ENCODE data around the gene SYCE1L. TPM values are rescaled to one million over a fixed set of nuclear protein-coding genes. Genes with fewer than 3 reads are reported as not detected.
"Not testable (repeated sequence)": the region's sequence is repeated elsewhere in the genome, so short reads cannot be mapped to it uniquely, and the experiment has no call there.

SYCE1L gene
- total RNA-seq, 1 donor from 2014 or later, result 7.5 TPM

GRCh38 chr16:77197747-77198146, 1.5 kb upstream of the SYCE1L start:
- DNase-seq (ENCODE audit: low spot score), result no peak

- DNase-seq (ENCODE audit: low spot score), result no peak
These were observed 7.3 kb downstream of the SYCE1L start for GRCh38 chr16:77206533-77206932.

GRCh38 chr16:77207030-77207429, 7.8 kb downstream of the SYCE1L start:
- no peak for DNase-seq (ENCODE audit: low spot score)

- DNase-seq (ENCODE audit: low spot score), result no peak
These were observed 9.2 kb downstream of the SYCE1L start for GRCh38 chr16:77208382-77208781.

GRCh38 chr16:77211880-77212740, 12.9 kb downstream of the SYCE1L start:
- no peak for DNase-seq (ENCODE audit: low spot score)

- peak; percentile 58 for DNase-seq (ENCODE audit: low spot score)
These were observed 13.7 kb downstream of the SYCE1L start for GRCh38 chr16:77212741-77213541.

- no peak for DNase-seq (ENCODE audit: low spot score)
These were observed 14.4 kb downstream of the SYCE1L start for GRCh38 chr16:77213542-77214106.

- DNase-seq (ENCODE audit: low spot score), result no peak
These were observed 15.4 kb downstream of the SYCE1L start for GRCh38 chr16:77214411-77215138.

GRCh38 chr16:77219437-77219836, 20.2 kb downstream of the SYCE1L start:
- no peak for DNase-seq (ENCODE audit: low spot score)

- no peak for DNase-seq (ENCODE audit: low spot score)
These were observed 21.2 kb downstream of the SYCE1L start for GRCh38 chr16:77220427-77220826.

- no peak for DNase-seq (ENCODE audit: low spot score)
These were observed 22.3 kb downstream of the SYCE1L start for GRCh38 chr16:77221482-77221881.

- no peak for DNase-seq (ENCODE audit: low spot score)
These were observed 24.0 kb downstream of the SYCE1L start for GRCh38 chr16:77223184-77223583.

- no peak for DNase-seq (ENCODE audit: low spot score)
These were observed 26.0 kb downstream of the SYCE1L start for GRCh38 chr16:77225182-77225581.

- DNase-seq (ENCODE audit: low spot score), result no peak
These were observed 28.5 kb downstream of the SYCE1L start for GRCh38 chr16:77227745-77228144.

- no peak for DNase-seq (ENCODE audit: low spot score)
These were observed 31.8 kb downstream of the SYCE1L start for GRCh38 chr16:77231047-77231446.

- no peak for DNase-seq (ENCODE audit: low spot score)
These were observed 34.8 kb downstream of the SYCE1L start for GRCh38 chr16:77233799-77234519.

- no peak for DNase-seq (ENCODE audit: low spot score)
These were observed 35.4 kb downstream of the SYCE1L start for GRCh38 chr16:77234611-77235010.

GRCh38 chr16:77236063-77236511, 36.9 kb downstream of the SYCE1L start:
- peak; percentile 88 for DNase-seq (ENCODE audit: low spot score)

- DNase-seq (ENCODE audit: low spot score), result no peak
These were observed 39.4 kb downstream of the SYCE1L start for GRCh38 chr16:77238593-77238992.

- not testable (repeated sequence) for DNase-seq (ENCODE audit: low spot score)
These were observed 43.3 kb downstream of the SYCE1L start for GRCh38 chr16:77242471-77242870.

GRCh38 chr16:77246150-77246549, 46.9 kb downstream of the SYCE1L start:
- DNase-seq (ENCODE audit: low spot score), result no peak
